ENCODE results near the gene GPC2. TPM values are rescaled to one million over a fixed set of nuclear protein-coding genes. Genes with fewer than 3 reads are reported as not detected.

Gene GPC2, protein sequence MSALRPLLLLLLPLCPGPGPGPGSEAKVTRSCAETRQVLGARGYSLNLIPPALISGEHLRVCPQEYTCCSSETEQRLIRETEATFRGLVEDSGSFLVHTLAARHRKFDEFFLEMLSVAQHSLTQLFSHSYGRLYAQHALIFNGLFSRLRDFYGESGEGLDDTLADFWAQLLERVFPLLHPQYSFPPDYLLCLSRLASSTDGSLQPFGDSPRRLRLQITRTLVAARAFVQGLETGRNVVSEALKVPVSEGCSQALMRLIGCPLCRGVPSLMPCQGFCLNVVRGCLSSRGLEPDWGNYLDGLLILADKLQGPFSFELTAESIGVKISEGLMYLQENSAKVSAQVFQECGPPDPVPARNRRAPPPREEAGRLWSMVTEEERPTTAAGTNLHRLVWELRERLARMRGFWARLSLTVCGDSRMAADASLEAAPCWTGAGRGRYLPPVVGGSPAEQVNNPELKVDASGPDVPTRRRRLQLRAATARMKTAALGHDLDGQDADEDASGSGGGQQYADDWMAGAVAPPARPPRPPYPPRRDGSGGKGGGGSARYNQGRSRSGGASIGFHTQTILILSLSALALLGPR
- 2.8 and 4.4 TPM in 2 replicates for total RNA-seq

DNA sequence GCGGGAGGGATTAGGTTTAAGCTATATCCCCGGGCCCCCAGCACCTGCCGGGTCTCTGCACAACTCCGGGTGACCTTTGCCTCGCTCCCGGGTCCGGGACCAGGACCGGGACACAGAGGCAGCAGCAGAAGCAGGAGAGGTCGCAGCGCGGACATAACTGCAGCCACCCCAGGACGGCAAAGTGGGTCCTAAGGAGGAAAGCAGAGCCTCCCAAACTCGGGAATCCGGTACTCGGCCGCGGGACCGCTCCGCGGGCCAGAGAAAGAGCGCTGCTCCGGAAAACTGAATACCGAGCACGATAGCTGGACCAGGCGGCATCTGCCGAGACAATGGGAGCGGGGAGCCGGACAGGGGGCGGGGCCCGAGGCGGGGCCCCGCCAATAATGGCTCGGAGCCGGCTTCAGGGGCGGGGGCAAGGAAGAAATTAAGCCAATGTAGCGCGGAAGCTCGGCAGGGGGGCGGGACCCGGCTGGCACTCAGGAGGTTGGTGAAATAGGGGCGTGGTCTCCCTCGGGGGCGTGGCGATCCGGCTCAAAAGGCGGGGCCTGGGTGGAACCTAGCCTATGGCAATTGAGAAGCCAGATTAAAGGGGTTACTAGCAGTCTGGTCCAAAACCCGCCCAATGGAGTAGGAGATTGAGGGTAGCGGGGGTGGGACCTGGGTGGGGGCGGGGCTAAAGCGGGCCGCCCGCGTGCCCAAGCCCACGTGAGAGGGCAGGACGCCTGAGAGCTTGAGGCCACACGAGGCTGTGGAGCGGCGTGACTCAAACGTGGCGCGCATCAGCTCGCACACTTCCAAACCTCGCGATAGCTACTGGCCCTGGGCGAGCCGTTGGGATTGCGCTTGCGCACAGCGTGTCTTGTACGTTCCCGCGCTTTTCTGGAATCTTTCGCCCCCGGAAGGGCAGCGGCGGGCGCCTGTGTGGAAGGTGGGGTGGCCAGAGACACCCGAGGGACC, at the start of gene GPC2, which contains the start of gene STAG3:
Gene GPC2 (minus strand): TSS at position 337 of the 957 bp plus-strand sequence. CDS start 182 bp downstream, at position 155.
Gene STAG3 (plus strand): TSS at position 874 of the 957 bp plus-strand sequence. CDS start 2,639 bp downstream, outside the sequence.

DNA sequence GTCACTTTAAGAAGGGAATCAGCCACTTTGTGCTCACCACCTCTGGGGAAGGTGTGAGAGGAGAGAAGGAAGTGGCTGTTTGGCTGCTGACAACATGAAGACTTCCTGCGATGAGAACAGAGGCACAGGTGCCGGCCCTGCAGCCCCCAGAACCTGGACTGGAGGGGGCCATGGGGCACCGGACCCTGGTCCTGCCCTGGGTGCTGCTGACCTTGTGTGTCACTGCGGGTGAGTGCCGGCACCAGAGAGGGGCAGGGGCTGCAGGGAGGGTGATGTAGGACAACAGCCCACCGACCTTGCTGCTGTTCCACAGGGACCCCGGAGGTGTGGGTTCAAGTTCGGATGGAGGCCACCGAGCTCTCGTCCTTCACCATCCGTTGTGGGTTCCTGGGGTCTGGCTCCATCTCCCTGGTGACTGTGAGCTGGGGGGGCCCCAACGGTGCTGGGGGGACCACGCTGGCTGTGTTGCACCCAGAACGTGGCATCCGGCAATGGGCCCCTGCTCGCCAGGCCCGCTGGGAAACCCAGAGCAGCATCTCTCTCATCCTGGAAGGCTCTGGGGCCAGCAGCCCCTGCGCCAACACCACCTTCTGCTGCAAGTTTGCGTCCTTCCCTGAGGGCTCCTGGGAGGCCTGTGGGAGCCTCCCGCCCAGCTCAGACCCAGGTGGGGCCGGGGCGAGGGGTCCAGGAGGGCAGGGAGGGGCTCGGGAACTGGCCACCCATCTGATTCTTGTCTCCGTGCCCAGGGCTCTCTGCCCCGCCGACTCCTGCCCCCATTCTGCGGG, 42.8 kb upstream of the GPC2 start, which contains the start of gene PVRIG:
Gene PVRIG (plus strand): TSS at position 149 of the 785 bp plus-strand sequence. CDS start 22 bp downstream, at position 171.

GRCh38 chr7:100158229-100159098, 18.7 kb downstream of the GPC2 start, which contains the start of gene TRAPPC14:
Gene TRAPPC14, minus strand, starts transcription at chr7:100158723. Its CDS starts 224 bp downstream, at chr7:100158499.

GRCh38 chr7:100148559-100149328, 28.4 kb downstream of the GPC2 start, which contains the start of gene LAMTOR4:
Gene LAMTOR4, plus strand, starts transcription at chr7:100148918. Its CDS starts 55 bp downstream, at chr7:100148973.

GRCh38 chr7:100126931-100127865, 50.0 kb downstream of the GPC2 start, which contains the start of gene MBLAC1:
Gene MBLAC1, plus strand, starts transcription at chr7:100126967. Its CDS starts 429 bp downstream, at chr7:100127396.

Other genes with a start within 250 kb of the GPC2 start
- not detected in 2 replicates for gene GJC3, start 247.8 kb downstream of the GPC2 start, total RNA-seq
- gene AZGP1, start 201.3 kb downstream of the GPC2 start, total RNA-seq: 0.49 TPM in 1 of 2 replicates, not detected in the other
- 9.5 and 22.1 TPM in 2 replicates for gene ZKSCAN1, start 161.8 kb downstream of the GPC2 start, total RNA-seq
- gene ZSCAN21, start 127.6 kb downstream of the GPC2 start, total RNA-seq: 5.9 and 12.8 TPM in 2 replicates
- 14.0 and 22.6 TPM in 2 replicates for gene ZNF3, start 95.7 kb downstream of the GPC2 start, total RNA-seq
- gene COPS6, start 88.4 kb downstream of the GPC2 start, total RNA-seq: 64.1 and 82.9 TPM in 2 replicates
- 43.5 and 242 TPM in 2 replicates for gene MCM7, start 76.0 kb downstream of the GPC2 start, total RNA-seq
- gene AP4M1, start 75.7 kb downstream of the GPC2 start, total RNA-seq: 21.3 and 31.3 TPM in 2 replicates
- gene TAF6, start 58.0 kb downstream of the GPC2 start, total RNA-seq: 62.0 and 104 TPM in 2 replicates
- 11.2 and 12.5 TPM in 2 replicates for gene CNPY4, start 57.7 kb downstream of the GPC2 start, total RNA-seq
- 2.2 and 2.8 TPM in 2 replicates for gene MBLAC1, start 50.4 kb downstream of the GPC2 start, total RNA-seq
- 166 and 186 TPM in 2 replicates for gene LAMTOR4, start 28.5 kb downstream of the GPC2 start, total RNA-seq
- 9.8 and 13.1 TPM in 2 replicates for gene TRAPPC14, start 18.7 kb downstream of the GPC2 start, total RNA-seq
- 1.3 and 2.7 TPM in 2 replicates for gene GAL3ST4, start 8.8 kb downstream of the GPC2 start, total RNA-seq
- gene STAG3, start 537 bp upstream of the GPC2 start, total RNA-seq: 0.25 and 0.33 TPM in 2 replicates
- gene PVRIG, start 42.6 kb upstream of the GPC2 start, total RNA-seq: not detected in 2 replicates
- gene SPDYE3, start 130.3 kb upstream of the GPC2 start, total RNA-seq: not detected in 2 replicates
- gene PILRB, start 180.7 kb upstream of the GPC2 start, total RNA-seq: 10.6 and 12.5 TPM in 2 replicates
- not detected in 2 replicates for gene PILRA, start 196.1 kb upstream of the GPC2 start, total RNA-seq